IPS DF 4.7 (cell line): ENCODE results near the gene DPF3.
A peak's percentile ranks its signal among the peaks of the same experiment; 100 is the strongest.
"Not testable (repeated sequence)": the region's sequence is repeated elsewhere in the genome, so short reads cannot be mapped to it uniquely, and the experiment has no call there.

Source experiments
- DNase-seq: peaks from one replicate; pipeline ENCODE4 v3.0.0-alpha.2; 2013; ENCODE audit warnings: low spot score; ENCODE audit errors: extremely low read depth

Gene DPF3

GRCh38 chr14:72774894-72775620, 118.8 kb downstream of the DPF3 start:
- DNase-seq: no peak

- DNase-seq: no peak
These were observed 119.8 kb downstream of the DPF3 start for GRCh38 chr14:72774141-72774540.

GRCh38 chr14:72771561-72771960, 122.3 kb downstream of the DPF3 start:
- no peak for DNase-seq

GRCh38 chr14:72766296-72766695, 127.6 kb downstream of the DPF3 start:
- no peak for DNase-seq

GRCh38 chr14:72763892-72764291, 130.0 kb downstream of the DPF3 start:
- DNase-seq: no peak

- no peak for DNase-seq
These were observed 134.2 kb downstream of the DPF3 start for GRCh38 chr14:72759670-72760069.

- no peak for DNase-seq
These were observed 134.9 kb downstream of the DPF3 start for GRCh38 chr14:72758993-72759392.

GRCh38 chr14:72758420-72758819, 135.5 kb downstream of the DPF3 start:
- DNase-seq: peak; percentile 11

- no peak for DNase-seq
These were observed 136.9 kb downstream of the DPF3 start for GRCh38 chr14:72756967-72757366.

- no peak for DNase-seq
These were observed 138.1 kb downstream of the DPF3 start for GRCh38 chr14:72755766-72756165.

GRCh38 chr14:72754949-72755348, 139.0 kb downstream of the DPF3 start:
- no peak for DNase-seq

- no peak for DNase-seq
These were observed 140.0 kb downstream of the DPF3 start for GRCh38 chr14:72753879-72754400.

GRCh38 chr14:72753044-72753710, 140.7 kb downstream of the DPF3 start:
- DNase-seq: no peak

- DNase-seq: no peak
These were observed 141.9 kb downstream of the DPF3 start for GRCh38 chr14:72752034-72752412.

- no peak for DNase-seq
These were observed 142.4 kb downstream of the DPF3 start for GRCh38 chr14:72751276-72752033.

- DNase-seq: not testable (repeated sequence)
These were observed 145.0 kb downstream of the DPF3 start for GRCh38 chr14:72748921-72749320.

- no peak for DNase-seq
These were observed 146.2 kb downstream of the DPF3 start for GRCh38 chr14:72747652-72748051.

GRCh38 chr14:72745991-72746980, 147.6 kb downstream of the DPF3 start:
- DNase-seq: no peak

GRCh38 chr14:72745546-72745945, 148.4 kb downstream of the DPF3 start:
- DNase-seq: no peak

GRCh38 chr14:72744416-72745120, 149.3 kb downstream of the DPF3 start:
- DNase-seq: no peak
